ENCODE data around the gene PDE6D.

Gene PDE6D

GRCh38 chr2:231682603-231683291, 98.3 kb downstream of the PDE6D start:
- DNase-seq (ENCODE audit: low read depth), result no peak

Data from stimulated activated CD8-positive, alpha-beta memory T cell treated with anti-CD3 and anti-CD28 coated beads, Interleukin-4, amount 100 ng/mL, for 24 hours (primary cell).